GM12891 (cell line): ENCODE measurements around the gene TNPO2.
"Not testable (repeated sequence)": the region's sequence is repeated elsewhere in the genome, so short reads cannot be mapped to it uniquely, and the experiment has no call there.

ENCODE experiments used
- POLR2AphosphoS5 ChIP-seq: IDR thresholded peaks from 2 replicates; pipeline ENCODE4 v1.6.1; 2011; ENCODE audit warnings: low read depth, low read length, control low read depth
- TAF1 ChIP-seq: IDR thresholded peaks from 2 replicates; pipeline ENCODE4 v1.6.1; 2011; ENCODE audit warnings: low read depth, low read length, control low read depth

DNA sequence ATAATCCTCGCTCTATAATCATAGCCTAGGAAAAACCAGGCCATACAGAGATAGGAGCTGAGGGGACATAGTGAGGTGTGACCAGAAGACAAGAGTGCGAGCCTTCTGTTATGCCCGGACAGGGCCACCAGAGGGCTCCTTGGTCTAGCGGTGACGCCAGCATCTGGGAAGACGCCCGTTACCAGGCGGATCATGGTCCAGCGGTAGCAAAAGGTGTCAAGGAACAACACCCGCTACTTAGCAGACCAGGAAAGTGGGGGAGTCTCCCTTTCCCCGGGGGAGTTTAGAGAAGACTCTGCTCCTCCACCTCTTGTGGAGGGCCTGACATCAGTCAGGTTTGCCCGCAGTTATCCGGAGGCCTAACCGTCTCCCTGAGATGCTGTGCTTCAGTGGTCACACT is 11.7 kb downstream of the TNPO2 start:
- TF ChIP-seq POLR2AphosphoS5, TAF1: not testable (repeated sequence)
